ENCODE results near the gene PON2. TPM values are rescaled to one million over a fixed set of nuclear protein-coding genes. Genes with fewer than 3 reads are reported as not detected.

PON2 gene
- polyA plus RNA-seq, 1 of the 3 experiments (the other 2 are of a cell fraction), result 125 TPM

- POLR2A ChIA-PET, result no interaction called here
- Histone ChIP-seq H3K9me3 (no peaks in the 10 kb centered on the region), H3K36me3 (replicated peaks in 1 of 2; ENCODE audit: control insufficient read depth in 1 of 2, insufficient read depth in 2 of 2, low read length in 1 of 2) (no peaks in the 10 kb centered on the region), H3F3A (replicated peaks; ENCODE audit: insufficient read depth) (no peaks in the 10 kb centered on the region), H4K20me1 (ENCODE audit: insufficient read depth) (no peaks in the 10 kb centered on the region), H3K4me1 (ENCODE audit: control insufficient read depth in 1 of 2, insufficient read depth in 2 of 2, low read depth in 1 of 2, low read length in 1 of 2) (no peaks in the 10 kb centered on the region), H2AFZ (ENCODE audit: low read depth) (no peak overlapping the region), H3K4me3 (ENCODE audit: low read depth in 2 of 2, low read length in 1 of 2) (no peak overlapping the region), H3K27me3 (ENCODE audit: insufficient read depth) (no peaks in the 10 kb centered on the region), H3K9ac (no peak overlapping the region), H3K27ac (ENCODE audit: low read depth in 2 of 2, low read length in 1 of 2) (no peak overlapping the region), H3K9me2 (no peaks in the 10 kb centered on the region), H3K79me2 (ENCODE audit: insufficient read depth) (no peaks in the 10 kb centered on the region), H3K4me2 (no peak overlapping the region)
- CTCF ChIA-PET, result interaction anchor here (0.6 to 1.5 kb wide), 2 partner anchors 35 to 164 kb away, joined by 3 to 4 read pairs; no protein-coding TSS in a partner anchor
- no peak for DNase-seq
- TF ChIP-seq IRF3 (IDR thresholded peaks at IDR 0.05; ENCODE audit: low read depth, low read length) (no peak), CHD2 (IDR thresholded peaks at IDR 0.05; ENCODE audit: low read length, partially characterized antibody) (no peak), POLR2AphosphoS5 (IDR thresholded peaks at IDR 0.05; ENCODE audit: low read depth, low read length) (no peak), CTCF (IDR thresholded peaks at IDR 0.05) (no peak), ELF1 (IDR thresholded peaks at IDR 0.05) (no peak), TAF1 (IDR thresholded peaks at IDR 0.05; ENCODE audit: borderline replicate concordance, low read depth, low read length) (no peak), RAD21 (IDR thresholded peaks at IDR 0.05; ENCODE audit: low read length) (no peak), MAX (IDR thresholded peaks at IDR 0.05; ENCODE audit: low read depth) (no peak), EP300 (IDR thresholded peaks at IDR 0.05; ENCODE audit: borderline replicate concordance in 1 of 2, low read depth in 1 of 2, low read length in 1 of 2) (no peak)
- TF ChIP-seq, protein P1, sequence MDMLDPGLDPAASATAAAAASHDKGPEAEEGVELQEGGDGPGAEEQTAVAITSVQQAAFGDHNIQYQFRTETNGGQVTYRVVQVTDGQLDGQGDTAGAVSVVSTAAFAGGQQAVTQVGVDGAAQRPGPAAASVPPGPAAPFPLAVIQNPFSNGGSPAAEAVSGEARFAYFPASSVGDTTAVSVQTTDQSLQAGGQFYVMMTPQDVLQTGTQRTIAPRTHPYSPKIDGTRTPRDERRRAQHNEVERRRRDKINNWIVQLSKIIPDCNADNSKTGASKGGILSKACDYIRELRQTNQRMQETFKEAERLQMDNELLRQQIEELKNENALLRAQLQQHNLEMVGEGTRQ (IDR thresholded peaks at IDR 0.05; ENCODE audit: borderline replicate concordance, low read depth, low read length), result no peak
- 60% methylated on average over 7 of the region's 7 CpGs for WGBS (ENCODE audit: low lambda C conversion rate)
Observed at GRCh38 chr7:95441042-95441823, 6.4 kb upstream of the PON2 start.

- no peaks in the 10 kb centered on the region for H3K79me2 ChIP-seq (ENCODE audit: insufficient read depth)
- H3K9me3 ChIP-seq, result no peaks in the 10 kb centered on the region
- TF ChIP-seq PBX3 (IDR thresholded peaks at IDR 0.05), result no peak
- no peak for TF ChIP-seq CHD2 (IDR thresholded peaks at IDR 0.05; ENCODE audit: low read length, partially characterized antibody)
- TF ChIP-seq YY1 (IDR thresholded peaks at IDR 0.05; ENCODE audit: low read depth), result no peak
- CTCF ChIA-PET, result interaction anchor here (1.5 kb wide), 1 partner anchor 36 kb away, joined by 4 read pairs; no protein-coding TSS in a partner anchor
- no peaks in the 10 kb centered on the region for H3K36me3 ChIP-seq (replicated peaks in 1 of 2; ENCODE audit: control insufficient read depth in 1 of 2, insufficient read depth in 2 of 2, low read length in 1 of 2)
- POLR2A ChIA-PET, result no interaction called here
- no peaks in the 10 kb centered on the region for H3K9me2 ChIP-seq
- no peak for DNase-seq
- H3K27me3 ChIP-seq (ENCODE audit: insufficient read depth), result no peaks in the 10 kb centered on the region
- H3F3A ChIP-seq (replicated peaks; ENCODE audit: insufficient read depth), result no peaks in the 10 kb centered on the region
- H3K4me1 ChIP-seq (ENCODE audit: control insufficient read depth in 1 of 2, insufficient read depth in 2 of 2, low read depth in 1 of 2, low read length in 1 of 2), result peaks cover 0 to under 1% of the 10 kb centered on the region in 2 experiments; a peak in 1 of 4 replicates
- no peak overlapping the region for H3K27ac ChIP-seq (ENCODE audit: low read depth in 2 of 2, low read length in 1 of 2)
- no peaks in the 10 kb centered on the region for H4K20me1 ChIP-seq (ENCODE audit: insufficient read depth)
- no peak overlapping the region for H3K9ac ChIP-seq
- WGBS (ENCODE audit: low lambda C conversion rate), result 88% methylated on average over 3 of the region's 3 CpGs
- no peak overlapping the region for H3K4me2 ChIP-seq
- no peak overlapping the region for H2AFZ ChIP-seq (ENCODE audit: low read depth)
- H3K4me3 ChIP-seq (ENCODE audit: low read depth in 2 of 2, low read length in 1 of 2), result no peak overlapping the region
Observed at GRCh38 chr7:95440394-95441038, 5.7 kb upstream of the PON2 start.
